ENCODE measurements around the gene CD244. TPM values are rescaled to one million over a fixed set of nuclear protein-coding genes. Genes with fewer than 3 reads are reported as not detected.

Gene CD244
- total RNA-seq, 1 donor = not detected

- no peak overlapping the region for H3K4me3 ChIP-seq (ENCODE audit: low read depth, low read length)
- no peak for TF ChIP-seq CTCF (IDR thresholded peaks at IDR 0.05; ENCODE audit: insufficient read depth, low read length)
- peak; percentile 57 for DNase-seq (ENCODE audit: low read depth)
These were observed 35.3 kb downstream of the CD244 start for GRCh38 chr1:160827418-160827817.

- peak; percentile 12 for DNase-seq (ENCODE audit: low read depth)
- TF ChIP-seq CTCF (IDR thresholded peaks at IDR 0.05; ENCODE audit: insufficient read depth, low read length) = no peak
- no peak overlapping the region for H3K4me3 ChIP-seq (ENCODE audit: low read depth, low read length)
These were observed 36.1 kb downstream of the CD244 start for GRCh38 chr1:160826546-160826945.

GRCh38 chr1:160823296-160823695 lies 39.4 kb downstream of the CD244 start:
- no peak for DNase-seq (ENCODE audit: low read depth)
- H3K4me3 ChIP-seq (ENCODE audit: low read depth, low read length) = no peak overlapping the region
- TF ChIP-seq CTCF (IDR thresholded peaks at IDR 0.05; ENCODE audit: insufficient read depth, low read length) = no peak

- no peak for DNase-seq (ENCODE audit: low read depth)
- peak; percentile 18 for TF ChIP-seq CTCF (IDR thresholded peaks at IDR 0.05; ENCODE audit: insufficient read depth, low read length)
- no peak overlapping the region for H3K4me3 ChIP-seq (ENCODE audit: low read depth, low read length)
These were observed 41.1 kb downstream of the CD244 start for GRCh38 chr1:160821627-160822026.

- TF ChIP-seq CTCF (IDR thresholded peaks at IDR 0.05; ENCODE audit: insufficient read depth, low read length) = no peak
- H3K4me3 ChIP-seq (ENCODE audit: low read depth, low read length) = no peak overlapping the region
- DNase-seq (ENCODE audit: low read depth) = no peak
These were observed 43.5 kb downstream of the CD244 start for GRCh38 chr1:160819186-160819585.

- TF ChIP-seq CTCF (IDR thresholded peaks at IDR 0.05; ENCODE audit: insufficient read depth, low read length) = no peak
- DNase-seq (ENCODE audit: low read depth) = no peak
- H3K4me3 ChIP-seq (ENCODE audit: low read depth, low read length) = no peak overlapping the region
These were observed 44.3 kb downstream of the CD244 start for GRCh38 chr1:160818207-160818937.

GRCh38 chr1:160814856-160815255 lies 47.8 kb downstream of the CD244 start:
- no peak for DNase-seq (ENCODE audit: low read depth)
- H3K4me3 ChIP-seq (ENCODE audit: low read depth, low read length) = no peak overlapping the region
- no peak for TF ChIP-seq CTCF (IDR thresholded peaks at IDR 0.05; ENCODE audit: insufficient read depth, low read length)

All from fibroblast of the aortic adventitia (primary cell).